Type B pancreatic cell (in vitro differentiated cells): ENCODE data around the gene TLL2. TPM values are rescaled to one million over a fixed set of nuclear protein-coding genes. Genes with fewer than 3 reads are reported as not detected.

Experiments used
- DNase-seq: peaks from one replicate; pipeline ENCODE4 v3.0.0; 2021; ENCODE audit warnings: mixed read lengths; ENCODE audit not compliant: unreplicated experiment; ENCODE audit errors: extremely low spot score
- H3K27ac Mint-ChIP-seq: 2 replicates; pipeline ENCODE4 v1.8.0; 2021; ENCODE audit warnings: mild to moderate bottlenecking, mixed read lengths
- H3K27me3 Mint-ChIP-seq: 2 replicates; pipeline ENCODE4 v1.8.0; 2021; ENCODE audit warnings: mixed read lengths
- H3K36me3 Mint-ChIP-seq: 2 replicates; pipeline ENCODE4 v1.8.0; 2021; ENCODE audit warnings: mixed read lengths
- H3K4me1 Mint-ChIP-seq: one replicate; pipeline ENCODE4 v1.8.0; 2021; ENCODE audit warnings: mixed read lengths; ENCODE audit not compliant: unreplicated experiment
- H3K4me3 Mint-ChIP-seq: 2 replicates; pipeline ENCODE4 v1.8.0; 2021; ENCODE audit warnings: mild to moderate bottlenecking, mixed read lengths
- H3K9me3 Mint-ChIP-seq: 2 replicates; pipeline ENCODE4 v1.8.0; 2021; ENCODE audit warnings: mixed read lengths
- CTCF ChIP-seq: fragments of 200-600 bp; sonication (generic); conservative IDR thresholded peaks from 2 replicates; pipeline ENCODE4 v1.5.0; 2021; ENCODE audit warnings: antibody characterized with exemption, mild to moderate bottlenecking
- total RNA-seq: library from RNA; stranded (reverse); gene quantifications from 2 replicates; pipeline ENCODE4 v1.2.1, GENCODE V29; 2021; ENCODE audit warnings: low replicate concordance

The TLL2 gene
- total RNA-seq, 1 donor from 2014 or later = 0.85 TPM

GRCh38 chr10:96497391-96497790, 16.3 kb downstream of the TLL2 start:
- Mint-ChIP-seq H3K4me3 (no peak overlapping the region), H3K9me3 (no peaks in the 10 kb centered on the region), H3K4me1 (no peaks in the 10 kb centered on the region), H3K36me3 (no peaks in the 10 kb centered on the region), H3K27ac (no peak overlapping the region), H3K27me3 (peaks cover 45% of the 10 kb centered on the region)
- no peak for TF ChIP-seq CTCF
- peak; percentile 11 for DNase-seq

GRCh38 chr10:96496281-96496925, 17.3 kb downstream of the TLL2 start:
- TF ChIP-seq CTCF = no peak

GRCh38 chr10:96495544-96495943, 18.2 kb downstream of the TLL2 start:
- DNase-seq = peak; percentile 20
- H3K36me3 Mint-ChIP-seq = no peaks in the 10 kb centered on the region
- H3K4me3 Mint-ChIP-seq = no peak overlapping the region
- H3K27me3 Mint-ChIP-seq = peaks cover 40% of the 10 kb centered on the region
- TF ChIP-seq CTCF = no peak
- H3K4me1 Mint-ChIP-seq = no peaks in the 10 kb centered on the region
- no peak overlapping the region for H3K27ac Mint-ChIP-seq
- H3K9me3 Mint-ChIP-seq = no peaks in the 10 kb centered on the region

More at GRCh38 chr10:96496281-96496925, 17.3 kb downstream of the TLL2 start:
- Mint-ChIP-seq H3K27me3 (peaks cover 39% of the 10 kb centered on the region), H3K4me3 (no peak overlapping the region), H3K4me1 (no peaks in the 10 kb centered on the region), H3K9me3 (no peaks in the 10 kb centered on the region), H3K36me3 (no peaks in the 10 kb centered on the region), H3K27ac (no peak overlapping the region)
- DNase-seq = peak; percentile 60

GRCh38 chr10:96494694-96495093, 19.0 kb downstream of the TLL2 start:
- Mint-ChIP-seq H3K27me3 (peaks cover 40% of the 10 kb centered on the region), H3K27ac (no peak overlapping the region)
- TF ChIP-seq CTCF = no peak

GRCh38 chr10:96493871-96494525, 19.7 kb downstream of the TLL2 start:
- DNase-seq = no peak
- peaks cover 39% of the 10 kb centered on the region for H3K27me3 Mint-ChIP-seq

More at GRCh38 chr10:96494694-96495093, 19.0 kb downstream of the TLL2 start:
- no peaks in the 10 kb centered on the region for H3K4me1 Mint-ChIP-seq
- DNase-seq = no peak
- H3K9me3 Mint-ChIP-seq = no peaks in the 10 kb centered on the region
- no peaks in the 10 kb centered on the region for H3K36me3 Mint-ChIP-seq
- H3K4me3 Mint-ChIP-seq = no peak overlapping the region

More at GRCh38 chr10:96493871-96494525, 19.7 kb downstream of the TLL2 start:
- Mint-ChIP-seq H3K36me3 (no peaks in the 10 kb centered on the region), H3K4me1 (no peaks in the 10 kb centered on the region), H3K9me3 (no peaks in the 10 kb centered on the region), H3K27ac (no peak overlapping the region), H3K4me3 (no peak overlapping the region)
- TF ChIP-seq CTCF = no peak
